ENCODE measurements around the gene CEPT1.

- TF ChIP-seq POLR2A (IDR thresholded peaks at IDR 0.05): no peak
- TF ChIP-seq CTCF (IDR thresholded peaks at IDR 0.05): no peak
- no peak for TF ChIP-seq POLR2AphosphoS5 (IDR thresholded peaks at IDR 0.05; ENCODE audit: insufficient read depth in 1 of 2, low read depth in 1 of 2)
Observed at GRCh38 chr1:111131693-111132092, 8.3 kb upstream of the CEPT1 start.
